ENCODE measurements around the gene PAIP2.
A peak's percentile ranks its signal among the peaks of the same experiment; 100 is the strongest.

PAIP2 gene

DNA sequence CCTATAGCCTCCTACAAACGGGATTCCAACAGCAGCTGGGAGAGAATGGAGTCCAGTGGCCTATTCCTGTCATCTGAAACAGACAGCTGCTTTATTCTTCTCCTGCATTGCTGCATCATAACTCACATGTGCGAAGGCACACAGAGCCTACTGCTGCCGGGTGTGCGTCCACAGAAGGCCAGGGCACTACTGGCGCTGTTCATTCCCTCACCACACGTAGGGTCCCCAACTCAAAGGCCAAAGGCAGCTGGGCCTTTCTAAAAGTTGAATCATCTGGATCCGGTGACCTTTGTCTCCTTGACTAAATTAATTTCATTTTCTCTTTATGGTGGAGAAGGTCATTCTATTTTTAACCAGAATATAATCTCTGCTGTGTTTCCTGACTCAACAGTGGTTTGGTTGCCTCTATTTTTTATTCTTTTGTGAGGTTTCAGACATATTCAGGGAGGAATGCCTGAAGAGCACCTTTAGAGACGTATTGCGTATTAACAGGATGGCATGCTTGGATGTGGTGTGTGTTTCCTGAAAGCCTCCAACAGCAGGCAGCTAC is 73.0 kb downstream of the PAIP2 start:
- DNase-seq = no peak

DNA sequence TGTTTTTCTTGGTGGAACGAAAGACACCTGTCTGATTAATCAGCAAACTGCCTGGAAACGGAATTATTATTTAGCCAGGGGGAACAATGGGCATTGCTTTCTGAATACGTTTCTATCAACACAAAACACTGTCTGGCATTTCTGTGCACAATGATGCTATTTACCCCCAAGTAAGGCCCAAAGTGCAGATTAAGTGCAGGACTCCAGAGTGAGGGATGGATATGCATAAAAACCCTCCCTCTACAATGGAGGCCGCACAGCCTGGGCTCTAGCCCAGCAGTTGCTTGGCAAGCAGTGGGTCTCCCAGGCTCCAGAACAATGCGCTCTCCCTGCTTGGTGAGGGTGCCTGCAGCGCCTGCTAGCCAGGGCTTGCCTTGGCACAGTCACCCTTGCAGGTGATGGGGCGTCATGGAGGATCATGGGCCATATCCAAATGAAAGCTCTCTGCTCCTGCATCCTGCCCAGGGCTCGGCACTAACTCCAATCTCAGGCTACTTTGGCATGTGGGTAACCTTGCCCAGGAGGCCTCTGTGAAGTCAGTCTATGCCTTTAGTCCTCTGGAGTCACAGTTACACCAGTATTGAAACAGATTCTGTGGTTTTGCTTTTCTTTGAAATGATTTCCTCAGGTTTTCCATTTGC is 73.7 kb downstream of the PAIP2 start:
- DNase-seq = peak; percentile 69

DNA sequence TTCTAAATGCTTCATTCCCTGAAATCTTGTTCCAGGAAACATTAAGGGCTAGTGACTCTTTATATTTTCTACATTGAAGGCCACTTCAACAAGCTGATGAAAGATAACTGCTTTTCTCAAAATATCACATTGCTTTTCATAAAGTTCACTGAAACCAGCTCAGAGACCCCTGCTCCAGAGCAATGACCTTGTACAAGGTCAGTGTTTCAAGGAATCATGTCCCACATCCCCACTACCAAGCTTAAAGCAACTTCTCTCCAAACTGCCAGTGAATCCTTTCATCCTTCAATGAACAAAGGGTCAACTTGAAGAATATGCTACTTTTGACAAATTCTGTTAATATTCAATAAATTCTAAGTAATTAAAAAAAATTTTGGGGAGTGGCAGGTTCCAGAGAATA is 74.2 kb downstream of the PAIP2 start:
- no peak for DNase-seq

DNA sequence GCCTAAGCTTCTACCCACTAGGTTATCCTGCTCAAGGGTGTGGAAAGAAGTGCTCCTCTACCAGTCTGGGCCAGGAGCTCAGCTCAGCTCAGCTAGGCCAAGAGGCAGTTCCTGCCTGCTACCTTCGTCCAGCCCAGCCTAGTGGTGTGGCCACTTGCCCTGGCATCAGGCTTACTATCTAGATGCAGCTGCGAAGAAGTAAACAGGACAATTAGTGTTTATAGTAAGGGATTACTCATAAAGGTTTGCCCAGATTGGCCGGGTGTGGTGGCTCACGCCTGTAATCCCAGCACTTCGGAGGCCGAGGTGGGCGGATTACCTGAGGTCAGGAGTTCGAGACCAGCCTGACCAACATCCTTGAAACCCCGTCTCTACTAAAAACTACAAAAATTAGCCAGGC is 75.0 kb downstream of the PAIP2 start:
- no peak for DNase-seq

DNA sequence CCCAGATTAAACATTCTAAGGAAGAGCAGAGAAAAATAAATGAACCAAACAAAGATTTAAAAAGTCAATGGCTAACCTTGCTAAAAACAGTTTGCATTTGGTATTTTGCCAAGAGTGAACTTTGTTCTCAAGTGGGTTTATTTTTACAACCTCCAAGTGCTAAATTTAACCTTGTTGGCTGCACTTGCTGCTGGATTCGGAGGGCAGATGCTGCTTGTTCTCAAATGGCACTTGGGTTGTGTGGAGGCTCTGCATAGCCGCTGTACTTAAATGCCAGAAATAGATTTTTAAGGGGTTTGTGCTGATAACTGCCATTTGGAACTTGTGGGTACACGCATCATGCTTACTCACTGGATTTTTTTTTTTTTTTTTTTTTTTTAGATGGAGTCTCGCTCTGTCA is 75.6 kb downstream of the PAIP2 start:
- no peak for DNase-seq

DNA sequence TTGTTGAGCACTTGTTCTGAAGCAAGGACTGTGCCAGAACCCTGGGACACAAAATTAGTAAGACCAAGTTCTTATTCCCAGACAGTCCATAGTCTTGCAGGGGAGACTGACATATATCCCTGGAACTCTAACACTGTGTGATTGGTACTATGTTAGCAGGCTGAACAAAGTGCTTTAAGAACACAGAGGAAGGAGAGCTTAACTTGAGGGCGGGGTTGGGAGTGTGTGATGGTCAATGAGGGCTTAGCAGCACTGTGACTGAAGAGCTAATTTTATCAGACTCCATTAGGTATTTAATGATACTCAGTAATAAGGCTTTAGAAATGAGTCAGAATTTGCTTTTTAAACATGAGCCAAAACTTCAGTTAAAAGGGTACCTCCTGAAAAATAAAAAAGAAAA is 77.1 kb downstream of the PAIP2 start:
- no peak for DNase-seq
